EH (cell line): ENCODE results near the gene PIGP.
"Not testable (repeated sequence)": the region's sequence is repeated elsewhere in the genome, so short reads cannot be mapped to it uniquely, and the experiment has no call there.

Experiments
- DNase-seq: peaks from one replicate; pipeline ENCODE4 v3.0.0-alpha.2; 2015; ENCODE audit warnings: low read depth

The PIGP gene

GRCh38 chr21:37075214-37075770 lies 2.4 kb upstream of the PIGP start:
- DNase-seq = no peak

DNA sequence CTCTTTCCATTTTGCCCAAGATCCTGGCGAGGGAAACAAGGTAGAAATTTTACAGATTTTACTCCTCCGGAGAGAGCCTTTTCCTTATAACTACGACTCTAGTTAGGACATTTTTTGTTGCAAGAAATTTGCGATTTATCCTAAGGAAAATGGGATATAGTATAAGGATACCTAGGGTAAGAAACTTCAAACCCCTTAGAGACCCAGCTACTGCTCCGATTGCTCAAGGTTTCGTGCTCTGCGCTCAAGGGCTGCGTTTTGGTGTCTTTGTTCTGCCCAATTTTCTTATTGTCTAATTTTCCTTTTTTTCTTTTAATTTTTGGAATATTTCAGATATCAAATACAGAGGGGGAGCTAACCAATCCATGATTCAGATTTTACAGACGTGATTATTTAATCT lies 1.7 kb upstream of the PIGP start:
- DNase-seq = no peak

- peak; percentile 33 for DNase-seq
These were observed 1.3 kb upstream of the PIGP start for GRCh38 chr21:37074197-37074510.

- DNase-seq = peak; percentile 46
These were observed 736 bp upstream of the PIGP start for GRCh38 chr21:37073417-37074196.

DNA sequence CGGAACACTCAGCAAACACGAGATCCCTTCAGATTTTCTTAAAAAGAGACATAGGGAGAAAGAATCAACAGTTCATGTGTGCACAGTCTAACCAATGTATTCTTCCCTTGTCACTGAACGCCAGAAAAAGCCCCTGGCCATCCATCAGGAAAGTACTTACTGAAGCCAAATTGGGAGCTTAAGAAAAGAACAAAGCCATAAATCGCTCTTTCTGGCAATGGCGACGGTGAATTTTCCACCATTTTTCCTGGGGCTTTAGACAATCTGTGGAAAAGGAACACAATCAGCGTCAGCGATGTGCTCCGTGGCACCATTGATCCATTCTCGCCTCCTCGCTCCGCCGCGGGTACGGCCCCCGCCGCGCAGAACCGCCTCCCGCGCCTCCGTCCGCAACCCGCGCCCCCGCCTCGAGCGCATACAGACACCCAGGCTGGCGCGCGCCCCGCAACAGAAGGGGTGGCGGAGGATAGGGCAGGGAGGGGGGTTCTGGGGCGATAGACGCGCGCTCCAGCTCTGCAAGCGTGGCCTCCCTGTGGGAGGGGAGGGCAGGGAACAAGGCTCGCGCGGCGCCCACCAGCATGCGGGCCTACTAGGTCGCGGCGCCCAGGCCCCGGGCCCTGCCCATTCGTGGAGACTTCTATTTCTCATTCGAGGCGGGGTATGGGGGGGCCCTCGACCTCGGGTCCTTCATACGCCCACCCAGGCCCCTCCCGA lies 440 bp downstream of the PIGP start:
- DNase-seq = peak; percentile 82

- DNase-seq = peak; percentile 77
These were observed 1.2 kb downstream of the PIGP start for GRCh38 chr21:37071561-37072273.

DNA sequence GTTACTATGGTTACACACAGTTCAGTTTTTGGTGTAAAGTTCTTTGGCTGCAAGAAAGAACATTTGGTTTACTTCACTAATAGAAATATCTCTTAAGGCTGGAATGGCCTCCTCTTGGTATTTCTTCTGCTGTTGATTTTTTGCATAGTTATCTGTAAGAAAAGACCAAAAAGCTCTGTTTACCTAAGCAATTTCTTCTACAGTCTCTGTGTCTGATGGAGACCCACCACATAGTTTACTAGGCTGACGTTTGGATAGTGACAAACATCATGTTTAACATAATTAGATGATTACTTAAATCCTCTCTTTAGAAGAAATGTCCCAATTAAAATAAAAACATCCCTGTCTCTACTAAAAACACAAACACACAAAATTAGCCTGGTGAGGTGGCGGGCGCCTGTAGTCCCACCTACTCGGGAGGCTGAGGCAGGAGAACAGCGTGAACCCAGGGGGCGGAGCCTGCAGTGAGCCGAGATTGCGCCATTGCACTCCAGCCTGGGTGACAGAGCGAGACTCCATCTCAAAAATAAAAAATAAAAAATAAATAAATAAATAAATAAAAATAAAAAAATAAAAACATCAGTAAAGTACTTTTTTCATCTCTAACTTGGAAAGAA lies 7.2 kb downstream of the PIGP start:
- peak; percentile 7 for DNase-seq

GRCh38 chr21:37064841-37065240 lies 8.0 kb downstream of the PIGP start:
- peak; percentile 59 for DNase-seq

DNA sequence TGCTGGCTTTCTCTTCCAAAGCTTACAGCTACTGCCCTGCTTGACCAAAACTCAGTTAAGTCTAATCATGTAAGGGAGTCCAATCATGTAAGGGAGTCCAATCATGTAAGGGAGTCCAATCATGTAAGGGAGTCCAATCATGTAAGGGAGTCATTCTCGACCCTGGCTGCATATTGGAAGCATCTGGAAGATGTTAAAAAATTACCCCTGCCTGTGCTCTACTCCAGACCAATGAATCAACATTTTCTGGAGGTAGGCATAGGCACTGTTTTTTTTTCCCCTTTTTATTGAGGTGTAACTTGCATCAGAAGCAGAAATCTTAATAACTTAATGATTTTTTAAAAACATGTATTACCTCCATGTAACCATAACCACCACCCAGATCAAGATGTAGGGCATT lies 9.4 kb downstream of the PIGP start:
- DNase-seq = no peak

GRCh38 chr21:37062593-37062935 lies 10.3 kb downstream of the PIGP start:
- DNase-seq = no peak

GRCh38 chr21:37061926-37062592 lies 10.8 kb downstream of the PIGP start:
- DNase-seq = no peak

GRCh38 chr21:37060296-37060695 lies 12.6 kb downstream of the PIGP start:
- DNase-seq = peak; percentile 96

DNA sequence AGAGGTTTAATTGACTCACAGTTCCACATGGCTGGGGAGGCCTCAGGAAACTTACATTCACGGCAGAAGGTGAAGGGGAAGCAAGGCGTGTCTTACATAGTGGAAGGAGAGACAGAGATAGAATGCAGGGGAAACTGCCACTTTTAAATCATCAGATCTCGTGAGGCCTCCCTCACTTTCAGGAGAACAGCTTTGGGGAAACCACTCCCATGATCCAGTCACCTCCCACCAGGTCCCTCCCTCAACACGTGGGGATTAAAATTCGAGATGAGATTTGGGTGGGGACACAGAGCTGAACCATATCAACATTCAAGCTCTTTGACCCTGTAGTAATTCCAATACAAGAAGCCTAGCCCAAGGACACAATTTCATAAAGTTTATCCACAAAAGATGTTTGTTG lies 13.7 kb downstream of the PIGP start:
- DNase-seq = no peak

GRCh38 chr21:37058261-37058660 lies 14.6 kb downstream of the PIGP start:
- no peak for DNase-seq

- no peak for DNase-seq
These were observed 15.3 kb downstream of the PIGP start for GRCh38 chr21:37057614-37058013.

DNA sequence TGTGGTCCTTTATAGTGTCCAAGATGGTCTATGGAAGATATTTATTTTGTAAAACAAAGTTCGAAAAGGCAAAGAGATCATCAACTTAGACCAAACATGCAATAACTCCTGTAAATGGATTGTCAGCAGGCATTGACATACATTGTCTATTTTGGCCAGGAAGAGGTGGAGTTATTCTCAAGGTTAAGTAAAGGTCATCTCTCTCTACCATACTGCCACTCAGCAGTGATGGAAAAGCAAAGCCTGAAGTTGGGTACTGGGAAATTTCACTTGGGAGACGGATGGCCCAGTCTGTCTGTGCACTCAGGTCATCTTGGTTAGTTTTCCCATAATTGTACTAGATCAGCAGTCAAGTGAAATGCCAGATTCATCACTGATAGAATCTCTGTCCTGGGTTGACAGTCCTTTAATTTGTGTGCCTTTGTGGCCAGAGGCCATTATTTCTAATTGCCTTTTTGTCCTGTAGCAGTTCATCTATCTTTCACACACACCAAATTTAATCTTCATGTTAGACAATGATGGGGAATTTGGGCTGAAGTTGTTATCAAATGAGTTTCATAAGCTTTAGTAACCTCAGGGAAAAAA lies 17.5 kb downstream of the PIGP start:
- DNase-seq = no peak

DNA sequence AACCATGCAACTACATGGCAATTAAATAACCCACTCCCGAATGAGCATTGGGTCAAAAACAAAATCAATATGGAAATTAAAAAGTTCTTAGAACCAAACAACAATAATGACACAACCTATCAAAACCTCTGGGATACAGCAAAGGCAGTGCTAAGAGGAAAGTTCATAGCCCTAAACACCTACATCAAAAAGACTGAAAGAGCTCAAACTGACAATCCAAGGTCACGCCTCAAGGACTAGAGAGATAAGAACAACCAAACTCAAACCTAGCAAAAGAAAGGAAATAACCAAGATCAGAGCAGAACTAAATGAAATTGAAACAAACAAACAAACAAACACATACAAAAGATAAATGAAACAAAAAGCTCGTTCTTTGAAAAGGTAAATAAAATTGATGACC lies 23.1 kb downstream of the PIGP start:
- DNase-seq = not testable (repeated sequence)

GRCh38 chr21:37047079-37047478 lies 25.8 kb downstream of the PIGP start:
- DNase-seq = no peak

GRCh38 chr21:37045556-37045955 lies 27.3 kb downstream of the PIGP start:
- DNase-seq = no peak

DNA sequence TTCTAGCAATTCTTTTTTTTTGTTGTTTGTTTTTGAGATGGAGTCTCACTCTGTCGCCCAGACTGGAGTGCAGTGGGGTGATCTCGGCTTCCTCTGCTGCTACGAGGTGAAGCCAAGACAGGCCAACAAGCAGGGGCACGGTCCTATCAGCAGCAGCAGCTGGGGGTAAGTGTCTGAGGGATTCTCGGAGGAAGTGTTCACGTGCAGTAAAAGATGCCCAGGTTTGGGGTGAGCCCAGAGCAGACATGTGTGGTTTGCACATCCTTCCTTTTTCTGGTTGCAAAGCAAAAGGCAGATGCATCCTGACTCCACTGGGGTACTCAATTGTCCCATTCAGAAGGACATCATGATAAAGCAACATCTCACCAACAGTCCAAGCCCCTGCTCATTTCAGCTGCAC lies 27.7 kb downstream of the PIGP start:
- DNase-seq = no peak

- no peak for DNase-seq
These were observed 28.2 kb downstream of the PIGP start for GRCh38 chr21:37044643-37045042.

DNA sequence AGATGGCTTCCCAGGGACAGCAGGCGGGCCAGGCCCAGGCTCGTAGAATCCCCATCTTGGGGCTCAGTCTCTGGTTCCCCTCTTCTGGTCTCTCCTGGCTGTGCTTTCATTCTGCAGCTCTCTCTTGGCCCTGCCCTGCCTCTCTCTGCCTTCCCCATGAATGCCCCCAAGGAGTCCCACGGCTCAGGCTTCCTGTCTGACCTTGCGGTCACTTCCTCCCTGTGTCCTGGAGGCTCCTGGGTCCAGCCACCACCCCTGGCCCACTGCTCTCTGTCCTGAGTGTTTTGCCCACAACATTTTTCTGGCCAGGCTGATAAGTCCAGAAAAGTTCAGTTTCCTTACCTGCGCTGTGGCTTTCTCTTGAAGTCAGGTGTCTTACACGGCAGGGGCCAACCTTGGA lies 29.1 kb downstream of the PIGP start:
- DNase-seq = no peak
